GM06990 (cell line): ENCODE results near the gene VCAN.

Source experiments
- DNase-seq: peaks from one replicate; pipeline ENCODE4 v3.0.0-alpha.2; 2011; ENCODE audit not compliant: insufficient read length; ENCODE audit errors: extremely low read depth
- H3K27me3 ChIP-seq: replicated peaks from 2 replicates; pipeline ENCODE4 v1.6.0; 2011; ENCODE audit warnings: low read length; ENCODE audit not compliant: control insufficient read depth, insufficient read depth
- H3K36me3 ChIP-seq: 2 replicates; pipeline ENCODE4 v1.5.1; 2011; ENCODE audit warnings: low read length; ENCODE audit not compliant: control insufficient read depth, insufficient read depth
- H3K4me3 ChIP-seq: replicated peaks from 2 replicates; pipeline ENCODE4 v1.5.1; 2011; ENCODE audit warnings: low read depth, mild to moderate bottlenecking, control low read depth, low read length
- CTCF ChIP-seq: IDR thresholded peaks from 2 replicates; pipeline ENCODE4 v1.5.1; 2011; ENCODE audit warnings: low read length, control low read depth, mild to moderate bottlenecking, inconsistent platforms; ENCODE audit not compliant: insufficient read depth, poor library complexity, severe bottlenecking

Gene VCAN

GRCh38 chr5:83513081-83513480 lies 41.5 kb downstream of the VCAN start:
- Histone ChIP-seq H3K27me3 (no peaks in the 10 kb centered on the region), H3K36me3 (no peaks in the 10 kb centered on the region), H3K4me3 (no peak overlapping the region)
- TF ChIP-seq CTCF, result no peak
- no peak for DNase-seq

GRCh38 chr5:83513491-83513890 lies 41.9 kb downstream of the VCAN start:
- H3K27me3 ChIP-seq, result no peaks in the 10 kb centered on the region
- no peak for TF ChIP-seq CTCF
- no peak for DNase-seq
- no peak overlapping the region for H3K4me3 ChIP-seq
- H3K36me3 ChIP-seq, result no peaks in the 10 kb centered on the region

- no peak for TF ChIP-seq CTCF
- DNase-seq, result no peak
- H3K4me3 ChIP-seq, result no peak overlapping the region
- H3K27me3 ChIP-seq, result no peaks in the 10 kb centered on the region
- no peaks in the 10 kb centered on the region for H3K36me3 ChIP-seq
These were observed 44.8 kb downstream of the VCAN start for GRCh38 chr5:83516377-83516776.

- no peak for DNase-seq
- TF ChIP-seq CTCF, result no peak
- Histone ChIP-seq H3K4me3 (no peak overlapping the region), H3K36me3 (no peaks in the 10 kb centered on the region), H3K27me3 (no peaks in the 10 kb centered on the region)
These were observed 45.6 kb downstream of the VCAN start for GRCh38 chr5:83517072-83517687.

GRCh38 chr5:83517688-83518085 lies 46.1 kb downstream of the VCAN start:
- TF ChIP-seq CTCF, result no peak
- H3K4me3 ChIP-seq, result no peak overlapping the region
- no peaks in the 10 kb centered on the region for H3K36me3 ChIP-seq
- DNase-seq, result no peak
- H3K27me3 ChIP-seq, result no peaks in the 10 kb centered on the region
